ENCODE data around the gene BMP4. TPM values are rescaled to one million over a fixed set of nuclear protein-coding genes. Genes with fewer than 3 reads are reported as not detected.

BMP4 gene
- total RNA-seq, 1 experiment from 2014 or later: 12.2 TPM

DNA sequence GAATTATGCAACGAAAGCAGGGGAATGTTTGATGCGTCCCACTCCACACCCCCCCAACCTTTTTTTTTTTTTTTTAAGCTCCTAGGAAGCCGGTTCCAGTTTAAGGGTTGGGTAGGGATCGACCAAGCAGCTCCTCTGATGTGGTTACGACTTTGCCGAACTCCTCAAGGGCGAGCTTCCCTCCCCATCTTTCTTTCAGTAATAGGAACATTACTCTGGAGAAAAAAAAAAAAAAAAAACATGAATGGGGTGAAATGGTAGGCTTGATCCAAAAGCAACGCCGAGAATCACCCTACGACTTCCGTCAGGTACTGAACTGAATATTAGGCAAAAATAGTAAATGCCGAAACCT, 9.6 kb downstream of the BMP4 start:
- Histone ChIP-seq H3K9ac (ENCODE audit: extremely low read depth, insufficient read length, low read length) (no peak overlapping the region), H3K23me2 (ENCODE audit: insufficient read length, low read depth, low read length, poor library complexity, severe bottlenecking) (peaks cover 18% of the 10 kb centered on the region), H4K91ac (ENCODE audit: insufficient read length, low read depth, low read length) (no peak overlapping the region), H3K9me3 (ENCODE audit: control insufficient read depth, low read depth, low read length) (no peaks in the 10 kb centered on the region), H2BK12ac (ENCODE audit: insufficient read length, low read depth, low read length) (no peak overlapping the region), H3K18ac (ENCODE audit: insufficient read length, low read depth, low read length) (no peak overlapping the region), H3K23ac (ENCODE audit: insufficient read length, low read depth, low read length) (no peak overlapping the region), H2BK15ac (ENCODE audit: low read depth, low read length) (no peak overlapping the region), H2BK5ac (ENCODE audit: insufficient read length, low read length) (no peak overlapping the region), H4K5ac (ENCODE audit: insufficient read length, low read depth, low read length) (no peak overlapping the region), H3K14ac (ENCODE audit: insufficient read depth, low read length) (no peak overlapping the region), H3K79me2 (ENCODE audit: insufficient read depth, low read length) (no peaks in the 10 kb centered on the region), H3K4me1 (ENCODE audit: insufficient read depth, low read length) (peaks cover 23% of the 10 kb centered on the region; the same call in 1 of the 2 replicates), H2BK20ac (ENCODE audit: low read depth, low read length, poor library complexity, severe bottlenecking) (no peak overlapping the region), H3K27ac (ENCODE audit: insufficient read length, low read depth, low read length) (no peak overlapping the region), H4K8ac (replicated peaks; ENCODE audit: insufficient read length, low read depth, low read length) (no peak overlapping the region), H3K4ac (ENCODE audit: low read depth, low read length) (no peak overlapping the region), H2BK120ac (ENCODE audit: low read depth, low read length, poor library complexity, severe bottlenecking) (no peak overlapping the region), H3K79me1 (ENCODE audit: insufficient read depth, low read depth, low read length, poor library complexity, severe bottlenecking) (no peaks in the 10 kb centered on the region), H3K56ac (ENCODE audit: insufficient read length, low read depth, low read length) (no peak overlapping the region), H3K27me3 (ENCODE audit: insufficient read depth, low read length) (peaks cover 43% of the 10 kb centered on the region; the same call in 1 of the 2 replicates), H2AK5ac (ENCODE audit: insufficient read length, low read length) (no peak overlapping the region), H3K4me2 (ENCODE audit: insufficient read depth, insufficient read length, low read length) (peak overlapping the region; percentile 80), H2AFZ (ENCODE audit: low read length) (no peak overlapping the region), H4K20me1 (ENCODE audit: control insufficient read depth, insufficient read depth, insufficient read length) (no peaks in the 10 kb centered on the region), H3T11ph (ENCODE audit: low read length) (no peak overlapping the region)
- Mint-ChIP-seq H3K27ac (no peak overlapping the region; a peak in 1 of 7 replicates), H3K4me1 (peaks cover 72 to 73% of the 10 kb centered on the region in 2 experiments), H3K36me3 (ENCODE audit: insufficient read depth in 1 of 3, low read depth in 3 of 3) (peaks cover 6 to 35% (median 25%) of the 10 kb centered on the region in 3 experiments; a peak in 5 of 7 replicates), H3K4me3 (peak overlapping the region; percentile 69 to 85), H3K9me3 (no peaks in the 10 kb centered on the region; a peak in 1 of 5 replicates), H3K27me3 (ENCODE audit: low read depth) (peaks cover 63% of the 10 kb centered on the region)
- TF ChIP-seq, protein P1, sequence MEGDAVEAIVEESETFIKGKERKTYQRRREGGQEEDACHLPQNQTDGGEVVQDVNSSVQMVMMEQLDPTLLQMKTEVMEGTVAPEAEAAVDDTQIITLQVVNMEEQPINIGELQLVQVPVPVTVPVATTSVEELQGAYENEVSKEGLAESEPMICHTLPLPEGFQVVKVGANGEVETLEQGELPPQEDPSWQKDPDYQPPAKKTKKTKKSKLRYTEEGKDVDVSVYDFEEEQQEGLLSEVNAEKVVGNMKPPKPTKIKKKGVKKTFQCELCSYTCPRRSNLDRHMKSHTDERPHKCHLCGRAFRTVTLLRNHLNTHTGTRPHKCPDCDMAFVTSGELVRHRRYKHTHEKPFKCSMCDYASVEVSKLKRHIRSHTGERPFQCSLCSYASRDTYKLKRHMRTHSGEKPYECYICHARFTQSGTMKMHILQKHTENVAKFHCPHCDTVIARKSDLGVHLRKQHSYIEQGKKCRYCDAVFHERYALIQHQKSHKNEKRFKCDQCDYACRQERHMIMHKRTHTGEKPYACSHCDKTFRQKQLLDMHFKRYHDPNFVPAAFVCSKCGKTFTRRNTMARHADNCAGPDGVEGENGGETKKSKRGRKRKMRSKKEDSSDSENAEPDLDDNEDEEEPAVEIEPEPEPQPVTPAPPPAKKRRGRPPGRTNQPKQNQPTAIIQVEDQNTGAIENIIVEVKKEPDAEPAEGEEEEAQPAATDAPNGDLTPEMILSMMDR (conservative IDR thresholded peaks at IDR 0.05): no peak
- DNase-seq: no peak
- whole genome bisulfite sequencing (ENCODE audit: extremely low coverage, insufficient read length, low lambda C conversion rate): no CpG with 5 or more reads among the region's 12 CpGs

All from H9 (cell line).